Limb (tissue), 2 donors: ENCODE results near the gene TUBA8.
"Not testable (repeated sequence)": the region's sequence is repeated elsewhere in the genome, so short reads cannot be mapped to it uniquely, and the experiment has no call there.

Experiments used
- DNase-seq, 2 donors: peaks; one replicate each; pipeline ENCODE4 v3.0.0-alpha.2; 2016; ENCODE audit errors: extremely low spot score in 2 of 2

Gene TUBA8

DNA sequence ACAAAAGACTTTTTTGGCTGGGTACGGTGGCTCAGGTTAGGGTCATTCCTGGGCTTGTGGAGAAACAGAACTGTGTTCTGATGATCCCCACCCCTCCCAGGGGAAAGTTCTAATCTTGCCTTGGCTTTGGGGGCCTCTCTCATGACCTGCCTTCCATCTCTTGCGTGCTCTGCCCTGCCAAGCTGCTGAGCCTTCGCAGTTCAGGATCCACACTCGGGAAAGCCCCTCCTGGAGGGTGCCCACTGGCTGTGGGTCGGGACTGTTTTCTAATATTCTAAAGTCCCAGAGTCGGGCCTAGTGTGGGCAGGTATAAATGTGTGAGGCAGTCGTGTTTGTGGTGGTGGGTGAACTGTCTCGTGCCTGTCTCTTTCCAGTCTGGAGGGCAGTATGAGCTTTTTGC is 62.2 kb downstream of the TUBA8 start:
- DNase-seq, result not testable (repeated sequence)

- DNase-seq, result not testable (repeated sequence)
These were observed 62.8 kb downstream of the TUBA8 start for GRCh38 chr22:18173441-18173840.
